DMS153 (cell line): ENCODE results near the gene CNTNAP2.
"Not testable (repeated sequence)": the region's sequence is repeated elsewhere in the genome, so short reads cannot be mapped to it uniquely, and the experiment has no call there.

Experiments
- DNase-seq: peaks from one replicate; lab custom pipeline; 2025; lab: John Stamatoyannopoulos, UW

CNTNAP2 gene

DNA sequence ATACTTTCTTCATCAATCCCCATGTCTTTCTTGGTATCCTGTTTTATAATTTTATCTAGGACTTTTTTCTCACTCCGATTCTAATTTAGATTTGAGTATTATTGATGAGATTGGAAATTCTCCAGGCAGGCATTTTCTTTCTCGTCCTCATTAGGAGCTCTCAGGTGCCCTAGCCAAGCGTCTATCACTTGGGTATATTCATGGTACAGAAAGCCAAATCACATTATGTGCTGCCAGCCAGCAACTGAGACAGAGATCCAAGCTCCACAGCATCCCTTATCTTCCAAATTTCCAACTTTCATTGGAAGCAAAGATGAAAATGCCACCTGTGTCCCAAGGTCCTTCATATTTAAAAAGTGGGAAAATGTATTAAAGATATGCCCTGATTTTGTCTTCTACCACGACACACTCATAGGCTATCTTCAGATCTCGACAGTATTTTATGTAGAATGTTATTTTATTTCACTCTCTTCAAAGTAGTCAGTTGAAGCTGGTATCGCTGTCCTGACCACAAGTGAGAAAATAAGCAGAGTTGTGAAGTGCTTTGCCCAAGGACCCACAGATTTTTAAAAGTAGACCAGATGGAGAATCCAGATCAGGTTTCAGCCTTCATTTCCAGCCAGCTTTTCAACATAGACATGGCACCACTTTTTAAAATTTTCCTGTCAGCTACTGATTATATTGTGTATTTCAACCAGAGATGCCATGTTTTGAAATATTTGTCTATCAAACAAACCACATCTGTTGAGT lies 773.4 kb downstream of the CNTNAP2 start:
- DNase-seq: no peak

DNA sequence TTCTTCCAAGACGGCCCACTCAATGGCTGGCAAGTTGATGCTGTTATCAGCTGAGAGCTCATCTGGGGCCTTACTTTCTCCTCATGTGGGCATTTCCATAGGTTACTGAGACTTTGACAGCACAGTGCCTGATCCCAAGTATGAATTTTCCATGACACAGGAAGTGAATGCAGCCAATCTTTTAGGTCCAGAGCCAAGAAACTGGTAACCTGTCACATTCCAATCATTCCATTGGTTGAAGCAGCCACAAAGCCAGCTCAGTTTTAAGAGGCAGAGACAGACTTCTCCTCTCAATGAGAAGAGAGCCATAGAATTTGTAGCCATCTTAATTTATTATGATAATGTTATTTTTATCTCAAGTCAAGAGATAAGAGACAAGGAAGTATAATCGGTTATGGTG lies 775.5 kb downstream of the CNTNAP2 start:
- no peak for DNase-seq

DNA sequence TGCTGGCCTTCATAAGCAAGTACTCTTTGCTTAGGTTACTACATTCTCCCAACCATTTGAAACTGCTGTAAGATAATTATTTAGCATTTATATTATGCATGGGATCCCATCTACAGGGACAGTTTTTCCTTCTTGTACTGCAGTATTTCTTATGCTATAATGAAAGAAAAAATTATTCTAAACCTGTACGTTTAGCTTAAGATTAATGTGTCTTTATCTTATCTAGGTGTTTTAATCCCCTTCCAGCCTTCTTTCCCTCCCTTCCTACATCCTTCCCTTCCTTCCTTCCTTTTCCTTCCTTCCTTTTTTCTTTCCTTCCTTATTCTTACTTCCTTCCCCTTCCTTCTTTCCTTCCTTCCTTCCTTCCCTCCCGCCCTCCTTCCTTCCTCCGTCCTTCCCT lies 778.3 kb downstream of the CNTNAP2 start:
- DNase-seq: no peak

GRCh38 chr7:146902266-146902665 lies 785.7 kb downstream of the CNTNAP2 start:
- DNase-seq: no peak

- no peak for DNase-seq
Measured at GRCh38 chr7:146902728-146903127, 786.1 kb downstream of the CNTNAP2 start.

- DNase-seq: not testable (repeated sequence)
Measured at GRCh38 chr7:146905746-146906145, 789.1 kb downstream of the CNTNAP2 start.

DNA sequence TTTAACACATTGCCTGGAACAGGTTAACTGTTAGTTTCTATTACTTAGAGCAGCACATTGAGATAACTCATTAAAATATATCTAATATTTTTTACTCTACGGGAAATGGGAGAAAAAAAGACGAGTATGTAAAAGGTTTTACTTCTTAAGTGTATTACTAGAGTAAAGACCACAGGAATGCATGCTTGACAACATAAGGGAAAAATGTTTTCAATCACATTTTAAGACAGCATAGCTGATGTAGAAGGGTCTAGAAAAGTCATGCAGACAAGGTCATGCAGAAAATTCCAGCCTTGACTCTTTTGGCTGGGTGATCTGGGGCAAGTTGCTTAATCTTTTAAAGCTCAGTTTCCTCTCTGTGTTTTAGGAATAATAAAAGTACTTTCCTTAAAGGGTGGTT lies 806.2 kb downstream of the CNTNAP2 start:
- no peak for DNase-seq

GRCh38 chr7:146926841-146927240 lies 810.2 kb downstream of the CNTNAP2 start:
- no peak for DNase-seq

DNA sequence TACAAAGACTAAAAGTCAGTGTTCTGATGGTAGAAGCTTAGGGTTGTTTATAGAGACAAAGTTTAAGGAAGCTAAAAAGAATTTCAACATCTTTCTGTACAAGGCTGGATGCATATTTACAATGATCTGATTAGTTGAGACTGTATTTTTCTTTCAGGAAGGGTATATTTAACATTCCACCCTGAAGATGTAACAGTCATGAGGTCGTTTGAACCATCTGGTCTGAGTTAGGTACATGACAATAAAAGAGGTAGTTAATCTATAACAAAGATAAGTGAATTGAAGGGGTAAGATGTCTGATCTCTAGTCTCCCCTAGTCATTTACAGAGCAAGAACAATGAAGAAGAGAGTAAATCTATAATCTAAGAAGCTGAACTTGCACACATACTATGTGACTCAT lies 821.2 kb downstream of the CNTNAP2 start:
- DNase-seq: no peak

GRCh38 chr7:146943483-146943882 lies 826.9 kb downstream of the CNTNAP2 start:
- DNase-seq: no peak

DNA sequence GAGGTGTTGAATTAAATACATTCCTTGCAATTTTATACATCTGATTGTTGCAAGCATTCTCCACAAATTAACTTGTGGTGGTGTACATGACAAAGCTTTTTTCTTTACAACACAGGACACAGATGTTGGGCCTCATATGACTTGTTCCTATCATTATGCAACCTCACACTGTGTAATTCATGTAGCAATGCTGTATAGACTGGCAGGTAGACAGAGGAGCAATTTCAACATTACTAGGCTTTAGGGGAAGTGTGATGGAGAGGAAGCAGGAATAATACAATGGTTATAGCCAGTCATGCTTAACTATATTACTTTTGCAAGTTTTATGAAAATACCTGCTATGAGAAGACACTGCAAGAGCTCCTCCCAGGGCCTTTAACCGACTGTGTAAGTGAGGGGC lies 832.1 kb downstream of the CNTNAP2 start:
- no peak for DNase-seq

DNA sequence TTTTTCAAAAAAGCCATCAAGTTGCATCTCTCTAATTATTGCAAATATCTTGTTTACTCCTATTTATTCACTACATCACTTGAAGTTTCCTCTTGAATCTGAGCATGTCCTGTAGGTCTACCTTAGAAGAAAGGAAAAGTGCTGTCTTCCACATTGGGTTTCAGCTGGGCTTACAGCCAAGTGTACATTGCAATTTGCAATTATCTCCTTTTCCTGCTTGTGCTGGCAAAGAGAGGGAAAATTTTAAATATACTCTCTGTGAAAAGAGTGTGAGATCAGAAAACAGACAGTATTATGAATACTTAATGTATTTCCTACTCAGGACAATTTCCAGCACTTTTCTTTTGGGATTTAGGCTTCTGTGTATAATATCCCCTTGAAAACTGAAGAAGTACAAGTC lies 839.7 kb downstream of the CNTNAP2 start:
- peak; percentile 73 for DNase-seq

GRCh38 chr7:146956853-146957252 lies 840.3 kb downstream of the CNTNAP2 start:
- DNase-seq: peak; percentile 43

DNA sequence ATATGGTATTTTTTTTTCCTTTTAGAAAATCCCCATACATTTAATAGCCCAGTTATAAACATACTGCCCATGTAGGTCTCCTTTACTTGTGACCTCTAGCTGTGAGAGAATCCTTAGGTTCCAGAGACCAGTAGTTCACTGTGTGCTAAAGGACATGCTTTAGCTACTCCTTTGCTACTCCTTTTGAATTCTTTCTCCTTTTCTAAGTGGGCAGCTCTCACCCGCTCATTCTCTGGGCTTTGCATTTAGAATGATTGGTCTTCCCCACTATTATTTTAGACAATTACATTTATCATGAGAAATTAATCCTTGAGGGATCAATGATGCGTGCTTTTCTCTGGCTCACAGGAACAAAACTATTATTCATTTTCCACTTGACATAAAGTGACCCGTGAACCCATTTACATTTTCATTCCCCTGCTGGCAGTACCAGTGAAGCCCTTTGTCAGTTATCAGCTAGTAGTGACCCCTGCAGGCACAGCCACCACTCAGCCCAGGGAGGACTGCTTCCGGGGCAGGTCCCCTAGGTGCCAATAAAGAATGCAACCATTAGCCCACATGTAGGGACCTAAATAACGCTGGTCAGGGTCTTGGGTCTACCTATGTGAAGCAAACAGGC lies 844.3 kb downstream of the CNTNAP2 start:
- no peak for DNase-seq

- no peak for DNase-seq
Measured at GRCh38 chr7:146961617-146962016, 845.0 kb downstream of the CNTNAP2 start.

DNA sequence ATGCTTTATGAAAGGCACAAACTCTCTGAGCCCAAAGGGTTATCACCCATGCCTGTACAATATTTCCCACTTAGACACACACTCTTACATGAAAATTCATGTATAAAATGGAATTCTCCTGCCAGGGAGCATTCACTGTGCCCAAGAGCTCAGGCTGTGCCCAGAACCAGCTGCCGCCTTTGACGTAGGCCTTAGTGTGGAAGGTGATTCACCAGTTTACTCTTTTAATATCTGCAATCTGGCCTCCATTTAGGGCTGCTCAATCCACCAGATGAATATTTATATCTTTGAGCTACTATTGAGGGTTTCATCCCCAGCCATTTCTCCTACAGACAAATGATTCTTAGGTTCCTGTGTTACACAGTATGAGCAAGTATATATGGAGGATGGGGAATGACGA lies 849.7 kb downstream of the CNTNAP2 start:
- DNase-seq: no peak

DNA sequence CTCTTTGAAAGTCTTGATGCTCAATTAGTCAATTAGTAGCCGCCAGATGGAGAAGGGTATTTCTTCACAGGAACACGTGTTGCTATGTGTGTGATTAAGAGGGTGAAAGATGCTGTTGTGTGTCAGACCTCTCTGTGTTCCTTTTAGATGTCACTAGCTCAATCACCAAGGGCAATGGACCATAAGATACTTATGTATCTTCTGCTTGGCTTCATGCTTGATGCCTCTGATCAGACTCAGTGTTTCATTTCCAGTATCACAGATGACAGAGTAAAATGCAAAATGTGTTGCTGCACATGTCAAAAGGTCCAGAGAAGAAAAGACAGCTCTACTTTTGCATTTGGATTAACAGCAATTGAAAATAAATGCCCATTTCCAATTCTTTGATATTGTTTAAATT lies 865.9 kb downstream of the CNTNAP2 start:
- DNase-seq: no peak

GRCh38 chr7:146991596-146991995 lies 875.0 kb downstream of the CNTNAP2 start:
- DNase-seq: no peak

GRCh38 chr7:146993764-146994163 lies 877.2 kb downstream of the CNTNAP2 start:
- no peak for DNase-seq

DNA sequence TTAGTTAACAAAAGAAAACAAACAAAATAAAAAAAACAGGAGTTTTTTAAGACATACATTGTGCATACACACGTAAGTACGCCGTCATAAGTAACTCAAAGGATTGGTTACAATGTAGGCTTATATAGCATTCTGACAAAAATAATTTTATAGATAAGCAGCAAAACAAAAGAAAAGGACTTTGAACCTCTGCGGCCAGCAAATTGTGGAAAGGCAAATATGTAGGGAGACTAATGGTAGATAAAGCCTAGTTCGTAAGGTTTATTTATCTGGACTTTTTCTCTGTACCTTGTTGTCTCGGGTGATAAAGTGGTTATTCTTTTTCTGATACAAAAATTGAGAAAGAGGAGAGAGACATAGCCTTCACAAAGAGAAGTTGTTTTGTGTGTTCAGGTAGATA lies 891.9 kb downstream of the CNTNAP2 start:
- DNase-seq: no peak

DNA sequence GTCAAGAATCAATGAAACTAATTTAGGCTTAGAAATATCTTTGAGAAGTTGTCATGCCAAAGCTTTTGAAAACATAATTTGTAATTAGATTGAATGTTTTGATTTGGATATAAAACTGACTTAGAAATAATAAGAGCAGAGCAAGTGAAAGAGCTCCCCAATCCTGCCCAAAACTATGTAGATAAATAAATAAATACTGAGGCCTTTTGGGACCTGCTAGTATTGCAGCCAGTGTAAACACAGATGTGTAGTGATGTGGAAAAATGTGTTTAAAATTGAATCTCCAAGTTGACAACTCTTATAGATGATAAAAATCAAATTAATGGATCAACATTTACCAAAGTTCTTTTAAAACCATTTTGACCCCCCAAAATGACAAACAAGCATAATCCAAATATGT lies 896.1 kb downstream of the CNTNAP2 start:
- DNase-seq: no peak

GRCh38 chr7:147013825-147014224 lies 897.2 kb downstream of the CNTNAP2 start:
- no peak for DNase-seq

DNA sequence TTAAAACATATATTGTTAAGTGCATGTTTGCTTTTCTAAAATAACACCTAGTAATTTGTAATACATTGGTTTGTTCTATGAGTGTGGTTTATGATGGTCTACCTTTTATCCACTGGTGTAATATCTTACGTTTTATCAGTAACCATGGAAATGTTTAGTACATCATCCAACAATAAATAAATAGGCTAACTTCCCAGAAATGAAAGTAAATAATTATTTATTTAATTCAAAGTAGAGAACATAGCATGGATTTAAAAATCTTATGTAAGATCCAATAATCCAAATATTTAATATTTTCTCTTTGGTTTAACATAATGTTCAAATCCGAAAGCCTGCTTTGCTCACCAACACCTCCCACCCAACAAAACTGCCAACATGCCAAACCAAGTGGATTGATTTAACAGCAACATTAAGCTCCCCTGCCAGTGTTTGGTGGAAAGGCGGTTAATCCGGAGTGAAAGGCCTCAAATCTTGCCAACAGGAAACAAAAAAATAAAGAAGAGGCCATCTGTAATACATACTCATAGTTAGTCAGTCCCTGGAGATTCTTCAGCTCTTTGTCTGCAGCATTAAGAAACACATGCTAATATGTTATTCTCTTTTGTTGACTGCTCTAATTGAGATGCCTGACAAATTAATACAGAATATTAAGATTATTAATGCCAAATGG lies 897.8 kb downstream of the CNTNAP2 start:
- DNase-seq: peak; percentile 11
